Left hindlimb (tissue), 1 donor: Measurements from ENCODE around the gene MYO1A.
"Not testable (repeated sequence)": the region's sequence is repeated elsewhere in the genome, so short reads cannot be mapped to it uniquely, and the experiment has no call there.

ENCODE experiments used
- DNase-seq: peaks from one replicate; pipeline ENCODE4 v3.0.0-alpha.2; 2018

MYO1A gene

DNA sequence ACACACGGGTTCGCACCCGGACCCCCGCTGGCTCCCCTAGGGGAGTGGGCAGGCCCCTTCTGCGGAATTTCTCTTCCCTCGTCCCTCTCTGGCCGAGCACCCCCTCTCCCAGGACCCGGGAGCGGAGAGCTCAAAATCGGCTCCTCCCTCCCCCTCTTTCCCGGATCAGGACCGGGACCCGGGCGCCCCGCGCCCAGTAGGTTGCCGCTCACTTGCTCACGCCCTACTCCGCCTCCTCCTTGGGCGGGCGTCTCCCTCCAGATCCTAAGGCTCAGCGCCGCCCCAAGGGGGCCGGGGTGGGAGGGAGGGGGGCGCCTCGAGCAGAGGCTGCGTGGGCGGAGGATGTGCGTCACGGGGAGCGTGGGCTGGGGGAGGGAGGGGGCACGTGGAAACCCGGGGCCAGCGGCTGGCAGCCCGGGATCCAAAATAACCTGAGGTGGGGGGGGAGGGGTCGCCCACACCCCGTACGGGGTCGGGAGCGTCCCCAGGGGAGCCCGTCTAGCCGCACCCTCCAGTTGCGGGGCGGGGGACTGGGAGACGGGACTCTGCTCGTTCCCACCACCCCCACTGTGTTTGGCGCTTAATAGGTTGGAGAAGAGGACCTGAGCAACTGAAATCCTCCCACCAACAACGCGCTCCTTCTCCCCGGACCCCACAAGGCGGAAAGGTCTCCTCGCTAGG lies 37.2 kb upstream of the MYO1A start:
- DNase-seq = peak; percentile 93

- DNase-seq = peak; percentile 91
Measured at GRCh38 chr12:57086493-57087009, 36.6 kb upstream of the MYO1A start.

DNA sequence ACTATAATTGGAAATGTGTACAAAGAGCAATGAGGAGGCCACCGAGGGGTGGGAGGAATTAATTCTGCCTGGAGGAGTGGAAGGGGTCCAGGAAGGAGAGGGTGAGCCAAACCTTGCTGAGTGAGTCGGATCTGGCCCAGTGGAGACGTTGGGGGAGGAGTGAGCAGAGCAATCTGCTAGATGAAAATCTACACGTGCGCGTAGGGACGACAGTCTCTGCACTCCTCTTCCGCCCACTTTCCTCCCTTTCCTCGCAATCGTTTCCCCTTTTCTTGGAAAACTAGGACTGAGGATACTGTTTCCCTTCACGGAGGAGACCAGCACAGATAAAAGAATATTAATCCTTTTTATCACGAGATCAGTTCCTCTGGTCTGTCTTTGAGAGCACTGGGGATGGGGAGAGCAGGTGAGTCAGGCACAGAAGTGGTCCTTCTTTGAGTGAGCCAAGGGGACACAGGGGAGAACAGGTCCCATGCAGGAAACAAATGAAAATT lies 36.1 kb upstream of the MYO1A start:
- peak; percentile 89 for DNase-seq

- DNase-seq = no peak
Measured at GRCh38 chr12:57080855-57081254, 30.9 kb upstream of the MYO1A start.

- DNase-seq = no peak
Measured at GRCh38 chr12:57079821-57080220, 29.9 kb upstream of the MYO1A start.

- peak; percentile 99 for DNase-seq
Measured at GRCh38 chr12:57078519-57079404, 28.8 kb upstream of the MYO1A start, which contains the start of gene NEMP1. NEMP1 (minus strand) TSS chr12:57078791; CDS start chr12:57078745, 46 bp downstream.

DNA sequence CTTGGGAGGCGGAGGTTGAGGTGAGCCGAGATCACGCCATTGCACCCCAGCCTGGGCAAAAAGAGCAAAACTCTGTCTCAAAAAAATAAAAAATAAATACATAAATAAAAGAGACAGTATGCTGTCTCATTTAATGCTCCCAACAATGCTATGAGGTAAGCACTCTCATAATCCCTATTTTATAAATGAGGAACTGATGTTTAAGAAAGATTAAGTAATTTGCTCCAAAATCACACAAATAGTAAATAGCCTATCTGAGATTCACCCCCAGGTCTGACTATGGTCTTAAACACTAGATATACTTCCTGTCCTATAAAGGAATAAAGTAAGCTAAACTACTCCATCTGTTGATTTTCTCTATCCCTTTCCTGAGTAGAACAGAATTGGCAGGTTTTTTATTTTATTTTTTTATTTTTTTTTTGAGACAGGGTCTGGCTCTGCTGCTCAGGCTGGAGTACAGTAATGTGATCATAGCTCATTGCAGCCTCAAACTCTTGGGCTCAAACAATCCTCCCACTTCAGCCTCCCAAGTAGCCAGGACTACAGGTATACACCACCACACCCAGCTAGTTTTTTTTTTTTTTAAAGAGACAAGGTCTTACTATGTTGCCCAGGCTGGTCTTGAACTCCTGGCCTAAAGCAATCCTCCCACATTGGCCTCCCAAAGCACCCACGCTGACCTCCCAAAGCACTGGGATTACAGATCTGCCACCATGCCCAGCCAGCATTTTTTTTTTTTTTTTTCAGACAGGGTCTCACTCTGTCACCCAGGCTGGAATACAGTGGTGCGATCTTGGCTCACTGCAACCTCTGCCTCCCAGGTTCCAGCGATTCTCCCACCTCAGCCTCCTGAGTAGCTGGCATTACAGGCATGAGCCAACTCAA lies 23.9 kb upstream of the MYO1A start:
- DNase-seq = not testable (repeated sequence)

GRCh38 chr12:57072661-57073060 lies 22.7 kb upstream of the MYO1A start:
- DNase-seq = no peak

DNA sequence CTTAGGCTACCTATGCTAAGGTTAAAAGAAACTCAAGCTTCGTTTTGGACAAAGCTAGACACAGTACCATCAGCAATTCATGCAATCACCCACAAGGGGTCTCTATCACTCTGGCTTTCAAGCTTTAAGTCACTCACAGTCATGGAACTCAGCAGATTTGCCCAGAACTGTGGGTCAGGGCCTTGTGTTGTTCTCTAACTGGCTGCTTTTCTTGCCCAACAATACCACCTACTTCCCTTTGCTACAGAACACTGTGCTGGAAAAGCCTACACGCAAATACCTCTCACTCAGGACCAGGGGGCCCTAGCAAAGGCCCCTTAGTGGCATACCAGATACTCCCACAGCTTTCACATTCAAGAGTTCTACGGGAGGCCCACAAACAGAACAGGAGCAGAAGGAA lies 19.6 kb upstream of the MYO1A start:
- DNase-seq = peak; percentile 66

DNA sequence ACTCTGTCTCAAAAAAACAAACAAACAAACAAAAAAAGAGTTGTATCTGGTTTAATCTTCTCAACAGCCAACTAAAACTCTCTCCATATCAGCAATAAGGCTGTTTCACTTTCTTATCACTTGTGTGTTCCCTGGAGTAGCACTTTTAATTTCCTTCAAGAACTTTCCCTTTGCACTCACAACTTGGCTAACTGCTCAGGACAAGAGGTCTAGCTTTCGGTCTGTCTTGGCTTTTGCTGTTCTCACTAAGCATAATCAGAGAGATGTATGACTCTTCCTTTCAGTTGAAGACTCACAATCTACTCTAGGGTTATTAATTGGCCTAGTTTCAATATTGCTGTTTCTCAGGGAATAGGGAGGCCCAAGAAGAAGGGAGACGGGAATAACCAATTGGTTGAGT lies 16.3 kb upstream of the MYO1A start:
- no peak for DNase-seq

DNA sequence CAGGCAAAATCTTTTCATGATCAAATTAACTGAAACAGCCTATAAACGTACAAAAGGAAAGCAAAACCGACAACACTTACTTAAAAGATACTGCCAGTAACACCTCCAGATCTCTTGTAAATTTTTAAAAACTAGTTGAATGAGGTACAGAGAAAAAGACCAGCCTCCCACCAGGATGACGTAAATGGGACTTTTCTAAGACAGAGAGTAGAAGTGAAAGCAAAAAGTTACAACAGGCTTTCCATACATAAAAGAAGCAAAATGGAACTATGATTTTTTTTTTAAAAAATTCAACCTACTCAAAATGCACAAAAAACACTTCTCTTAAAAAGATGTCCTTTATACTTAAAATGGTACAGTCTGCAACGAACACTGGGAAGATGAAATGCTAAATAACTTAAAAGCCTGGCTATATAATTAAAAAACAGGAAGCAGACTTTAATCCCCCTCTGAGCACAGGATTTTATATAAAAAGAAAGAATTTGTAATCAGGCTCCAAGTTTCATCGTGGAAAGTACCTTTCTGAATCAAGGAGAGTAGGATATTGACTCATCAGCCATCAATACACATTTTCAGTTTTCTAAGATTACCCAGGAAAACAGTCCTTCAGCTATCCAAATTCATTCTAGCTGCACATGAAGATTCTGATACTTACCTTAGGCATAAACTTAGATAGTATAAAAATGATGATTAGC lies 14.2 kb upstream of the MYO1A start:
- DNase-seq = no peak

- no peak for DNase-seq
Measured at GRCh38 chr12:57058454-57058853, 8.5 kb upstream of the MYO1A start.

GRCh38 chr12:57057067-57057751 lies 7.3 kb upstream of the MYO1A start:
- DNase-seq = no peak

DNA sequence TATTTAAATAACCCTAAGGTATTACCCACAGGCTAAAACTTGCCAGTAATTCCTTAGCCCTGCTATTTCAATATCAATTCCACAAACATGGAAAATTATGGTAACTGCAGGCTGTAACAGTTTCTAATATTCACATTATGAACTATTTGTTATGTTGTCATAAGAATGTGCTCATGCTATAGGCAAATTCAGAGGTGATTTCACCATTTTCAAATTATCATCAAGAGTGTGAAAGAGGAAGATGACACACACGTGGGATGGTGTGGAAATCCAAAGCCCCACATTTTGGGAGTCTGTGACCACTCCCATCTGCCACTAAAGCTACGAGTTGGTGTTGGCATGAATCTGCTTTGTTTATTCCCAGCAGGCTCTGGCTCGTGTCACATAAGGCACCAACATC lies 5.9 kb upstream of the MYO1A start:
- DNase-seq = no peak

DNA sequence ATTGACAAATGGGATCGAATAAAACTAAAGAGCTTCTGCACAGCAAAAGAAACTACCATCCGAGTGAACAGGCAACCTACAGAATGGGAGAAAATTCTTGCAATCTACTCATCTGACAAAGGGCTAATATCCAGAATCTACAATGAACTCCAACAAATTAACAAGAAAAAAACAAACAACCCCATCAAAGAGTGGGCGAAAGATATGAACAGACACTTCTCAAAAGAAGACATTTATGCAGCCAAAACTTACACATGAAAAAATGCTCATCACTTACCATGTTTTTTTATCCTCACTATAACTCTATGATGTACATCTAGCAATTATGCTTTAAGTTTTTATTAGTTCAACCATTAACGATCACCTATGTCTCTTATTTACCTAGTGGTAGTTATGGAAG lies 4.0 kb upstream of the MYO1A start:
- not testable (repeated sequence) for DNase-seq

GRCh38 chr12:57053146-57053545 lies 3.2 kb upstream of the MYO1A start:
- DNase-seq = not testable (repeated sequence)

- DNase-seq = no peak
Measured at GRCh38 chr12:57051011-57051410, 1.1 kb upstream of the MYO1A start.

GRCh38 chr12:57049119-57049446 lies 846 bp downstream of the MYO1A start:
- no peak for DNase-seq

DNA sequence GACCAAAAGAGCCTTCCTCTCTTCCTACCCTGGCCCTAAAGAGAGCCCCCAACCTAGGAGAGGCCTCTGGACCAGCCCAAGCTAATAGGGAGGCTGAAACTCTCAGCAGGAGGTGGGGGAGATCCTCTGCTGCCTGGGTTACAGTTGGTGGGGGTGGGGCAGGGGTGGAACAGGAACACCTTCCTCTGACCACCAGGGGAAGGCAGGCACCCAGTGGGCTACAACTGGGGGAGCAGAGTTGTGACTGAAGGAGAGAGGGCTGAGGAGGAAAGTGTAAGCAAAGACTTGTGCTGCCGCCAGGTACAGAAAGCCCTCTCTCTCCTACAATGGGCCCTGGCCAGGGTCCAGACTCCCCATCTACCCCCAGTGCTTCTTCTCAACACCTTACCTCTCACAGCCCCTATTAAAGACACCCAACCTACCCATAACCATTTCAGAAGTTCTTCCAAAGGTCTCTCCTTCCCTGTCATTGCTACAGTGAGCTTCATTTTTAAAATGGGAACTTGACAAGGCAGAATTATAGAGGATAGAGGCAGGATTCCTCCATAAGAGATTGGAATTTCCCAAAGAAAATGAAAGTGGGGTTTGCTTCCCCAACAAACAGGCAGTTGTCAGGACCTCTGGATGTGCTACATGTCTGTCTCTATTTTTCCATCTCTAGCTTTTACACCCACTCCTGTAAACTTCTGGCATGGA lies 1.4 kb downstream of the MYO1A start:
- no peak for DNase-seq

DNA sequence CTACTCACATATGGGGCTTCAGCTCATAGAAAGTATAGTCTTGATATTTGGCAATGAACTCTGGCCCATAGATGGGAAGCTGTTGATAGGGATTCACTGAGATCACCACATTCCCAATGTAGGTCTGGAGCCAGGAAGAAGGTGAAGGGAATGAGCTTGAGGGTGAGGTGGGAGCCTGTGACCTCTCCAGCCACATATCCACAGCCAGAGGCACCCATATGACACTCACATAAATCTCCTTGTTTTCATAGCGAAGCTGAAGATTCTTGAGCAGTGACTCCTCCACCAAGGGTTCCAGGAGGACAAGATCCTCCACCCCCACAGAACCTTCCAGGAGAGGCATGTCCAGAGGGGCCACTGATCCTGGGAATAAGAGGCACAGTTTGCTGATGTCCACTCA lies 1.9 kb downstream of the MYO1A start:
- no peak for DNase-seq
